HepG2 (cell line): ENCODE data around the gene WNT3. TPM values are rescaled to one million over a fixed set of nuclear protein-coding genes. Genes with fewer than 3 reads are reported as not detected.

Experiments used
- AHR ChIP-seq: IDR thresholded peaks from 2 replicates; pipeline ENCODE4 v1.6.1; 2018; ENCODE audit warnings: missing genetic modification reagents, missing compliant biosample characterization
- CREBL2 ChIP-seq: sonication (generic); formaldehyde crosslinking; IDR thresholded peaks from 2 replicates; pipeline ENCODE4 v1.8.1; 2023; ENCODE audit warnings: missing genetic modification reagents, mild to moderate bottlenecking, borderline replicate concordance
- DNMT1 ChIP-seq: sonication (generic); formaldehyde crosslinking; IDR thresholded peaks from 2 replicates; pipeline ENCODE4 v1.5.1; 2020; ENCODE audit warnings: mild to moderate bottlenecking, missing genetic modification reagents
- DRAP1 ChIP-seq: IDR thresholded peaks from 2 replicates; pipeline ENCODE4 v1.6.1; 2016; ENCODE audit warnings: missing genetic modification reagents, missing compliant biosample characterization
- NKX3-1 ChIP-seq: sonication (generic); formaldehyde crosslinking; IDR thresholded peaks from 2 replicates; pipeline ENCODE4 v1.5.0; 2020; ENCODE audit warnings: missing genetic modification reagents
- PAF1 ChIP-seq: IDR thresholded peaks from 2 replicates; pipeline ENCODE4 v1.6.1; 2016; ENCODE audit warnings: missing genetic modification reagents, missing compliant biosample characterization
- PAWR ChIP-seq: sonication (generic); formaldehyde crosslinking; IDR thresholded peaks from 2 replicates; pipeline ENCODE4 v1.4.0; 2020; ENCODE audit warnings: missing genetic modification reagents, mild to moderate bottlenecking, borderline replicate concordance
- POLR2G ChIP-seq: fragments of 200-400 bp; formaldehyde crosslinking; IDR thresholded peaks from 2 replicates; pipeline ENCODE4 v1.6.1; 2018; ENCODE audit warnings: mild to moderate bottlenecking, low read depth, low read length, moderate library complexity
- RXRA ChIP-seq: sonication (generic); formaldehyde crosslinking; IDR thresholded peaks from 2 replicates; pipeline ENCODE4 v1.5.1; 2020; ENCODE audit warnings: missing genetic modification reagents
- SIX1 ChIP-seq: sonication (generic); formaldehyde crosslinking; IDR thresholded peaks from 2 replicates; pipeline ENCODE4 v1.4.0; 2020; ENCODE audit warnings: missing genetic modification reagents, borderline replicate concordance
- SPEN ChIP-seq: sonication (generic); formaldehyde crosslinking; IDR thresholded peaks from 2 replicates; pipeline ENCODE4 v1.5.1; 2020; ENCODE audit warnings: low read depth, mild to moderate bottlenecking, missing genetic modification reagents
- SRSF4 ChIP-seq: fragments of 200-400 bp; formaldehyde crosslinking; IDR thresholded peaks from one replicate; pipeline ENCODE4 v1.6.1; 2018; ENCODE audit warnings: mild to moderate bottlenecking, low read depth, low read length, moderate library complexity; ENCODE audit not compliant: poor library complexity, severe bottlenecking
- TBX2 ChIP-seq: sonication (generic); formaldehyde crosslinking; IDR thresholded peaks from 2 replicates; pipeline ENCODE4 v1.5.0; 2020; ENCODE audit warnings: missing genetic modification reagents, mild to moderate bottlenecking, borderline replicate concordance
- TBX3 ChIP-seq: fragments of 450-650 bp; IDR thresholded peaks from 2 replicates; pipeline ENCODE4 v1.6.1; 2017; ENCODE audit warnings: antibody characterized with exemption, mild to moderate bottlenecking, inconsistent platforms, borderline replicate concordance
- WIZ ChIP-seq: sonication (generic); formaldehyde crosslinking; IDR thresholded peaks from 2 replicates; pipeline ENCODE4 v1.5.1; 2020; ENCODE audit warnings: mild to moderate bottlenecking, missing genetic modification reagents
- ZNF207 ChIP-seq: fragments of 450-650 bp; IDR thresholded peaks from 2 replicates; pipeline ENCODE4 v1.6.1; 2016; ENCODE audit warnings: antibody characterized with exemption, borderline replicate concordance
- ZNF232 ChIP-seq: sonication (generic); formaldehyde crosslinking; IDR thresholded peaks from 2 replicates; pipeline ENCODE4 v1.4.0; 2020; ENCODE audit warnings: missing genetic modification reagents, borderline replicate concordance
- ZNF326 ChIP-seq: sonication (generic); formaldehyde crosslinking; IDR thresholded peaks from 2 replicates; pipeline ENCODE4 v1.4.0; 2020; ENCODE audit warnings: missing genetic modification reagents, borderline replicate concordance
- ZNF564 ChIP-seq: sonication (generic); formaldehyde crosslinking; IDR thresholded peaks from 2 replicates; pipeline ENCODE4 v1.8.1; 2023; ENCODE audit warnings: mild to moderate bottlenecking, missing genetic modification reagents
- ZNF816 ChIP-seq: sonication (generic); formaldehyde crosslinking; IDR thresholded peaks from 2 replicates; pipeline ENCODE4 v1.8.0; 2022; ENCODE audit warnings: missing genetic modification reagents, mild to moderate bottlenecking, borderline replicate concordance
- ZNF883 ChIP-seq: sonication (generic); formaldehyde crosslinking; IDR thresholded peaks from 2 replicates; pipeline ENCODE4 v1.5.1; 2020; ENCODE audit warnings: mild to moderate bottlenecking, missing genetic modification reagents; ENCODE audit errors: not compliant biosample characterization
- polyA plus RNA-seq, 8 experiments: library from polyadenylated mRNA; depleted of rRNA in 3 of 8; stranded (reverse) in 7 of 8; unstranded in 1 of 8; fragments of >200 nt; fragmentation: Illumina TruSeq in 4 of 8; extraction: Trizol in 4 of 8; gene quantifications; 2 replicates each; pipeline versions ENCODE4 v1.2.1 to v1.2.3, GENCODE V29; 2011 to 2016; ENCODE audit warnings: low read depth in 4 of 8, missing spikeins in 1 of 8, mixed read lengths in 1 of 8; ENCODE audit not compliant: insufficient read depth in 1 of 8
- total RNA-seq, 5 experiments: library from RNA; depleted of rRNA; stranded (reverse); fragments of >200 nt; fragmentation: Illumina TruSeq; extraction: Trizol; gene quantifications; 2 replicates each; pipeline ENCODE4 v1.2.3, GENCODE V29; 2016; ENCODE audit warnings: low read depth in 1 of 5
- TF ChIP-seq, protein P1 (sequence below): fragments of 450-650 bp; IDR thresholded peaks from 2 replicates; pipeline ENCODE4 v1.6.1; 2017
- TF ChIP-seq, protein P2 (sequence below): sonication (generic); formaldehyde crosslinking; IDR thresholded peaks from 2 replicates; pipeline ENCODE4 v1.4.0; 2020; ENCODE audit warnings: mild to moderate bottlenecking, missing genetic modification reagents, borderline replicate concordance
- TF ChIP-seq, protein P3 (sequence below): sonication (generic); formaldehyde crosslinking; IDR thresholded peaks from 2 replicates; pipeline ENCODE4 v1.4.0; 2020; ENCODE audit warnings: missing genetic modification reagents
- TF ChIP-seq, protein P4 (sequence below): sonication (generic); formaldehyde crosslinking; IDR thresholded peaks from 2 replicates; pipeline ENCODE4 v1.8.1; 2022; ENCODE audit warnings: mild to moderate bottlenecking, missing genetic modification reagents

WNT3 gene
- total and polyA plus RNA-seq, 2 of the 13 experiments (the other 11 are each of a cell fraction or from before 2014, with no cell fraction given) = 8.5 to 10.3 TPM

DNA sequence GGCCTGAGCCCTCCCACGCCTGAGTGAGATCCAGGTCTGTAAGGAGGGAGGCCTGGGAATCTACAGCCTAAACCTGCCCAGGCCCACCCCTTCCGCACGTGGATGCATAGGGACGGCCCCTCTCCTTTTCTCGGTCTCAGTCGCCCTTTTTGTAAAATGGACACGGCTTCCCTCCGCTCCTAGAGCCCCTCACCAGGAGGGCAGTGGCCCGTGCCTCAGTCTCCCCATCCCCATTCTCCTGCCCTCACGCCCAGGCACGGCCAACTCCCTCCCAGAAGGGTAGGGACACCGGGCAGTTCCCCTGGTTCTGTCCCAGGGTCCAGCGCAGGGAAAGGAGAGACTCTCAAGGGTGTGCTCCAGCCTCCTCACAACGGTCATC is 48.1 kb downstream of the WNT3 start (continued):
- TF ChIP-seq, protein P1, sequence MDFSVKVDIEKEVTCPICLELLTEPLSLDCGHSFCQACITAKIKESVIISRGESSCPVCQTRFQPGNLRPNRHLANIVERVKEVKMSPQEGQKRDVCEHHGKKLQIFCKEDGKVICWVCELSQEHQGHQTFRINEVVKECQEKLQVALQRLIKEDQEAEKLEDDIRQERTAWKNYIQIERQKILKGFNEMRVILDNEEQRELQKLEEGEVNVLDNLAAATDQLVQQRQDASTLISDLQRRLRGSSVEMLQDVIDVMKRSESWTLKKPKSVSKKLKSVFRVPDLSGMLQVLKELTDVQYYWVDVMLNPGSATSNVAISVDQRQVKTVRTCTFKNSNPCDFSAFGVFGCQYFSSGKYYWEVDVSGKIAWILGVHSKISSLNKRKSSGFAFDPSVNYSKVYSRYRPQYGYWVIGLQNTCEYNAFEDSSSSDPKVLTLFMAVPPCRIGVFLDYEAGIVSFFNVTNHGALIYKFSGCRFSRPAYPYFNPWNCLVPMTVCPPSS = no peak
- TF ChIP-seq, protein P2, sequence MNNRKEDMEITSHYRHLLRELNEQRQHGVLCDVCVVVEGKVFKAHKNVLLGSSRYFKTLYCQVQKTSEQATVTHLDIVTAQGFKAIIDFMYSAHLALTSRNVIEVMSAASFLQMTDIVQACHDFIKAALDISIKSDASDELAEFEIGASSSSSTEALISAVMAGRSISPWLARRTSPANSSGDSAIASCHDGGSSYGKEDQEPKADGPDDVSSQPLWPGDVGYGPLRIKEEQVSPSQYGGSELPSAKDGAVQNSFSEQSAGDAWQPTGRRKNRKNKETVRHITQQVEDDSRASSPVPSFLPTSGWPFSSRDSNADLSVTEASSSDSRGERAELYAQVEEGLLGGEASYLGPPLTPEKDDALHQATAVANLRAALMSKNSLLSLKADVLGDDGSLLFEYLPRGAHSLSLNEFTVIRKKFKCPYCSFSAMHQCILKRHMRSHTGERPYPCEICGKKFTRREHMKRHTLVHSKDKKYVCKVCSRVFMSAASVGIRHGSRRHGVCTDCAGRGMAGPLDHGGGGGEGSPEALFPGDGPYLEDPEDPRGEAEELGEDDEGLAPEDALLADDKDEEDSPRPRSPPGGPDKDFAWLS (CRISPR knock-in tag) = no peak
- TF ChIP-seq PAF1 (CRISPR knock-in tag) (0 out of 2 replicates have a peak, but pooled peaks have one; percentile 36), DRAP1 (CRISPR knock-in tag) (peak; percentile 45; the same call in 1 of the 2 replicates), RXRA (CRISPR knock-in tag) (no peak; the same call in 1 of the 2 replicates), SIX1 (CRISPR knock-in tag) (no peak), CREBL2 (CRISPR knock-in tag) (peak; percentile 64; the same call in 1 of the 2 replicates), WIZ (CRISPR knock-in tag) (no peak), SPEN (CRISPR knock-in tag) (peak; percentile 57), TBX2 (CRISPR knock-in tag) (no peak; the same call in 1 of the 2 replicates), NKX3-1 (CRISPR knock-in tag) (no peak), TBX3 (no peak), DNMT1 (CRISPR knock-in tag) (no peak), ZNF816 (CRISPR knock-in tag) (no peak), POLR2G (no peak; the same call in 1 of the 2 replicates), ZNF232 (CRISPR knock-in tag) (no peak; the same call in 1 of the 2 replicates), ZNF326 (CRISPR knock-in tag) (no peak; the same call in 1 of the 2 replicates), AHR (CRISPR knock-in tag) (no peak), ZNF564 (CRISPR knock-in tag) (no peak), PAWR (CRISPR knock-in tag) (peak; percentile 82; the same call in 1 of the 2 replicates), ZNF207 (no peak), SRSF4 (no peak), ZNF883 (CRISPR knock-in tag) (peak; percentile 98)
- TF ChIP-seq, protein P3, sequence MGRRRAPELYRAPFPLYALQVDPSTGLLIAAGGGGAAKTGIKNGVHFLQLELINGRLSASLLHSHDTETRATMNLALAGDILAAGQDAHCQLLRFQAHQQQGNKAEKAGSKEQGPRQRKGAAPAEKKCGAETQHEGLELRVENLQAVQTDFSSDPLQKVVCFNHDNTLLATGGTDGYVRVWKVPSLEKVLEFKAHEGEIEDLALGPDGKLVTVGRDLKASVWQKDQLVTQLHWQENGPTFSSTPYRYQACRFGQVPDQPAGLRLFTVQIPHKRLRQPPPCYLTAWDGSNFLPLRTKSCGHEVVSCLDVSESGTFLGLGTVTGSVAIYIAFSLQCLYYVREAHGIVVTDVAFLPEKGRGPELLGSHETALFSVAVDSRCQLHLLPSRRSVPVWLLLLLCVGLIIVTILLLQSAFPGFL = 0 out of 2 replicates have a peak, but pooled peaks have one; percentile 85
- TF ChIP-seq, protein P4, sequence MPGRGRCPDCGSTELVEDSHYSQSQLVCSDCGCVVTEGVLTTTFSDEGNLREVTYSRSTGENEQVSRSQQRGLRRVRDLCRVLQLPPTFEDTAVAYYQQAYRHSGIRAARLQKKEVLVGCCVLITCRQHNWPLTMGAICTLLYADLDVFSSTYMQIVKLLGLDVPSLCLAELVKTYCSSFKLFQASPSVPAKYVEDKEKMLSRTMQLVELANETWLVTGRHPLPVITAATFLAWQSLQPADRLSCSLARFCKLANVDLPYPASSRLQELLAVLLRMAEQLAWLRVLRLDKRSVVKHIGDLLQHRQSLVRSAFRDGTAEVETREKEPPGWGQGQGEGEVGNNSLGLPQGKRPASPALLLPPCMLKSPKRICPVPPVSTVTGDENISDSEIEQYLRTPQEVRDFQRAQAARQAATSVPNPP = no peak
